ENCODE data around the gene QDPR.

QDPR gene

DNA sequence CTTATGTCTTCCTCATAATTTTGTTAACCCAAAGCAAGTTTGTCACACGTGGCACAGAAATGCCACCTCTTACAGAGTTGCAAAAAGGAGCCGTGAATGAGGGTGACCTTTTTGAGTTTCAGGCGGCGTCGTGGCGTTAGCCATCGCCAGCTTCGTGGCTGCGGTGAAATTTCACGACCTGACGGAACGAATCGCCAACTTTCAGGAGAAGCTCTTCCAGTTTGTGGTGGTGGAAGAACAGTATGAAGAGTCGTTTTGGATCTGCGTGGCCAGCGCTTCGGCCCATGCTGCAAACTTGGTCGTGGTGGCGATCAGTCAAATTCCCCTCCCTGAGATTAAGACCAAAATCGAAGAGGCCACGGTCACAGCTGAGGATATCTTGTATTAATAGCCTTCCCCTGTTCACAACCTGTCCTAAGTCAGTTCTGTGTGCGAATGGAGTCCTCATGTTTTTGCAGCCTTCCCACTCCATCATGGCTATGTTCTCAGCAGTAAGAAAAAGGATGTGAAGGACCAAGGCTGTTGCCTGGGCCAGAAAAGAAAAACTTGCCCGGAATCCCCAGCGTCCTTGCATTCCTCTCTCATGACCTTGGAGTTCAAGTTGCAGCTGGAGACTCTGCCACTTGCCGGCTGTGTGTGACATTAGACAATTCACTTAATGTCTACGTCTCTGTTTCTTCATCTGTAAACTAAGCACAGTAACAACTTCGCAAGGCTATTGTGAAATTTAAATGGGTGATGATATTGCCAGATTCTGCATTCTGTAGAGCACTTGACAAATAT, 15.0 kb upstream of the QDPR start:
- DNase-seq: no peak

DNA sequence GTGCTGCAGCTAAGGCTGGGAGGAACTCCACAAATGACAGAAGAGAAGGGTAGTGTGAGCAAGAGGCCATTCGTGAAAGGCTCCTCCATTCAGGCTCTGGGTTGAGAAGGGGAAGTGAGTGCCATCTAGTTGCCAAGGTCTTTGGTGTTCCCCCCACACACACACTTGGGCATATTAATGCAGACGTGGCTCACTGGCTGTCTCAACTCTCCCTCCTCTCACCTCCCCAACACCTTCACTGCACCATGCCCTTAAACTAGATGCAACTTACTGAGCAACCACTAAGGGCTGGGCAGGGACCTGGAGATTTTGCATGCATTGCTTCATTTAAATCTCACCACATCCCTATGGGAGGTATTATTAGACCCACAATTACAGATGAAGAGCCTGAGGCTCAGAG, 11.8 kb upstream of the QDPR start:
- no peak for DNase-seq

DNA sequence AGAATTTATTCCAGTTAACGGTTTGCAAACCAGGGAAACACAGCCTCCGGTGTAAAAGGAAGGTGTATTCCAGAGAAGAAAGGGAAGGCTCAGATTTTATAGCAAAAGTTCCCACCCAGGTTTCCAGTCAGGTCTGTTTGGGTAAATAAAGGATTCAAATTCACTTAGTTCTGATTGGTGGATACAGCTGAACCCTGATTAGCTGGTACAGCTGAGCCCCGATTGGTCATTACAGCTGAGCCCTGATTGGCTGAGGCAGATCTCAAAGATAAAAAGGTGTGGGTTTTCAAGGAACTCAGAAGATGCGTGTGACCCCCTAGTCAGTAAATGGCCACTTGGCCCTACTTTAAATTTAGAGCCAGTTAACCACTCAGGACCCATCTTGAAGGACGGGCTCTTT, 9.7 kb upstream of the QDPR start:
- DNase-seq: no peak

DNA sequence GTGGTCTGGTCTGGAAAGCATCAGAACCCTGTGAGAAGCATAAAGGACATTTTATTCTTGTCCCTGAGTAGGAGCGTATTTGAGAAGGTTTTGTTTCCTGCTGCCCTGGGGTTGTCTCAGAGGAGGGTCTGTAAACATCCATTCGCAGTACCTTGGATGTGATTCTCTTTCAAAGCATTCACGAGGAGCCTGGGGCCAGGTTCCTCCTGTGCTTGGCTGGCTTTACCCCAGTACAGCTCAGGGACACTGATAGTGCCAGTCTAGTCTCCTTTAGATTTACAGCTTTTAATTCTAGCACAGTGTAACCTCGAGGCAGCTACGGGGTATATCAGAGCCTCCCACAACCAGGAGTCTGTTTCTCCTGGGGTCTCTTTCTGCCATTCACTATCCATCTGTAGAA, 5.8 kb upstream of the QDPR start:
- no peak for DNase-seq

DNA sequence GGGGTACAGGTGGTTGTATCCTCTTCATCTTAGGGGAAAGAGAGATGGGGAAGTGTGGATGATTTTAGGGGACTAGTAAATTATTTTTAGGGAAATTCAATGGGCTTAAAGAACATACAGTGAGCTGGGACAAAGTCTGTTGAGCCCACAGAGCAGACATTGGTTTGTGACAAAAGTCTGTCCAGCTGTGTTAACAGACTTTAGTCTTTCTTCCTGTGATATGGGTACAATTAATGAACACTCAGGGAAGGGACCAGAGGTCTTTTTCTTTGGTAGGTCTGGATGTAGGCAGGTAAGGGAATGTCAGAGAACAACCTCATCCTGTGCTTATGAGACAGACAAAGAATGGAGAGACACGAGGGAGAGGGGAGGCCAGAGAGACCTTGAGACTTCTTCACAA, 5.1 kb upstream of the QDPR start:
- no peak for DNase-seq

DNA sequence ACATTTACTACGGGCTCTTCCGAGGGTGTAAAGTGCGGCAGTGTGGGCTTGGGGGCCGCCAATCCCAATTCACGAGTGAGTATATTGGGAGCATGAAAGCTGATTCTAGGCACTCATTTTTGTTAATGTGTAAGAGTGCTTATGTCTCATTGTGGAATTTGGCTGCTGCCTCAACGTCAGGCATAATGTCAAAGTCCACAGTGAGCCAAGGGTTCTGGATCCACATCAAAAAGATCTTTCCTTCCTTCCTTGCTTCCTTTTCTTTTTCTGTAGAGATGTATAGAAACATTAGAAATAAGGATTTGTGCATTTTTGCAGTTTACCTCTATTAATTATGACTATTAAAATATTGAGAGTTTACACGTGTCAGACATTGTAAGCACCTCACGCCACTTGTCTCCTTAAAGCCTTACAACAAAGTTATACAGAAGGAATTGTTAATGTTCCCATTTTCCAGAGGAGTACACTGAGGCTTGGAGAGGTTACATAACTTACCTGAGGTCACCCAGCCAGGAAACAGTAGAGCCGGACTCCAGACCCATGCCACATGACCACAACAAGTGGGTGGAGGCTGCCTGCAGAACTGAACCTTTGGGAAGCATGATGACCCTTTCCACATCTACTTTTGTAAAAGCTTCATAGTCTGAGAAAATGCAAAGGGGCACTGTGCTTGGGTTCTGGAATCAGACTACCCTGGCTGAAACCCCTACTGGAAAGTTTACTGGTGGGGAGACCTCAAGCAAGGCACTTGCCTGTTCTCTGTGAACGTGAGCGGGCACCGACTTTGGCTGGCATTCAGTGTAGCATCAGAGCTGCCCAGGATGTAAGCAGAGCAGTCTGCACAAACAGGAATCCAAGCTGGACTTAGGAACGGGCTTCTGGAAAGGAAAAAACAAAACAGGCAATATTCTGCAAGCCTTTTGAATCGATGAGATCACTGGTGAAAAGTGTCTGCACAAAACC, 3.8 kb upstream of the QDPR start:
- no peak for DNase-seq

DNA sequence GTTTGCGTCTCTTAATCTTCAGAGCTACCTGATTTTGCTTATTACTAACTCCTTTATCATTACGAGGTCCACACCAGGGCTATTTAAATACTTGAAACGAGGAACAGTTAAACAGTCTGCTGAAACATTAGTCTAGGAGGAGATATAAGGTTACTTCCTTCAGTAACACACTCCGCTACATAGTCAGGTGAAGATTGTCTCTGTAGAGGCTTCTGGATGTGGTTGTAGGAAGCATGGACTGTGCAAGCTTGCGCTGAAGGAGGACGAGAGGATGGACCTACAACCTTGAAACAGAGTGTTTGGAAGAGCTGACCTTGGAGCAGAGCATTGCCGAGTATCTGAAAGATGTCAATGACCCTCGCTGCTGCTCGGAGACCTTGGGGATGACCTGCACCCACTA, 3.0 kb upstream of the QDPR start, which contains the start of gene CLRN2:
Gene CLRN2 (plus strand): TSS at position 301 of the 400 bp plus-strand sequence. CDS start 102 bp downstream, outside the sequence.
- DNase-seq: no peak

DNA sequence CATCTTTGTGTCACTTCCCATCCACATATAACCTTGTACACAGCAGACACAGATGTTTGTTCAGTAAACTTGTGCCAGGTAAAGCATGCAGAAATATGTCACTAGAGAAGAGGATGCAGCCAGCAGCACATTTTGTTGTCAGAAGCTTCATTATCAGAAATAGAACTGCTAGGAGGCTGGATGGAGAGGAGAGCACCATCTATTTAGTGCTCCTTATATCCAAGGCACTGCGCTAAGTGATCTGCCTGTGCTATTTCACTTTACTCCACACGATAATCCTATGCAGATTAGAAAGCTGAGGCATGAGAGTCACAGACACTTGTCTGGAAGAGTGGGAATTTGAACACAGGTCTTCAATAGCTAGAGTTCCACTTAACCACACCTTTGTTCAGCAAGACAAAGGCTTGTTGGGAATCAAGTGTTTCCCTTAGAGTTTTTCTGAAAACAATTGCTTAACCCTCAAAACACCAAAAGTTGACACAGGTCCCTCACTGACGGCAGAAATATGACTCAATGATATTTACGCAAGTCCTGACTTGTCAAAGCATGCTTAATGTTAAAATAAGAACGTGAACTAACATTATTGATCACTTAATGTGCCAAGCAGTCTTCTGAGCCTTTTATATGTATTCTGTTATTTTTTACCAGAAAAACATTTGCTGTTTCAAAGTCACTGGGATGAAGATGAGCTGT, 1.2 kb upstream of the QDPR start:
- DNase-seq: no peak

DNA sequence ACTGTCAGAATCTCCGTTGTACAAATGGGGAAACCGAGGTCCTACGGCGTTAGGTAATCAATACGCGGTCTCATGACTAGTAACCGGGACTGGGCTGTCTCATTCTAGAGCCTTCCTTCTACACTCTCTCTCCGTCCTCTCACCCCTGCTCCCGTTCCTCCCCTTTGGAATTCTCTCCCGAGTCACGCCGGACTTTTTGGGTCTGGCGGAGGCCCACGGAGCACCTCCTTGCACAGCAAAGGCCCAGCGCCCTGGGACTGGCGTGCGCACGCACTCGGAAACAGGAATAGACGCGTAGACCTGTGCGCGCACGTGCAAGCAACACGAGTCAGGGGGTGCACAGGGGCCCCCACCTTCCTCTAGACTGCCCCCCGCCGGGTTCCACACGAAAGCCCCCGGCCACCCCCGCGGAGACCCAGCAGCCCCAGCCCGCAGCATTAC, 361 bp downstream of the QDPR start:
- peak; percentile 62 for DNase-seq

DNA sequence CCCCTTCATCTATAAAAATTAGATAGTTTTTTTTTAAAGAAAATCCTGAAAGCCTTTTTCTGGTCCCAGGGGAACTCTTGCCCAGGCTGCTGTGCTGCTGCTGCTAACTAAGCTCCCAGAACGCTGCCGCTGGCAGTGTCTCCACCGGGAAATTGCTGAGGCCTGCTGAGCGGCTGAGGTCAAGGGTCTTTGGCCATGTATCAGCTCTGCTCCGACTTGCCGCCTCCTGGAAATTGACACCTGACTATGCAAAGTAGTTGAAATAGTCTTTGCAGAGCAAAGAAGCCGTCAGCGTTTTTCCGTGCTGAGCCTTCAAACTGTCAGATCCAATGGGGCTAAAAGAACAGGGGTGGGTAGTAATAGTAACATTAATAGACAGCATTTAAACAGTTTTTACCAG, 839 bp downstream of the QDPR start:
- DNase-seq: no peak

DNA sequence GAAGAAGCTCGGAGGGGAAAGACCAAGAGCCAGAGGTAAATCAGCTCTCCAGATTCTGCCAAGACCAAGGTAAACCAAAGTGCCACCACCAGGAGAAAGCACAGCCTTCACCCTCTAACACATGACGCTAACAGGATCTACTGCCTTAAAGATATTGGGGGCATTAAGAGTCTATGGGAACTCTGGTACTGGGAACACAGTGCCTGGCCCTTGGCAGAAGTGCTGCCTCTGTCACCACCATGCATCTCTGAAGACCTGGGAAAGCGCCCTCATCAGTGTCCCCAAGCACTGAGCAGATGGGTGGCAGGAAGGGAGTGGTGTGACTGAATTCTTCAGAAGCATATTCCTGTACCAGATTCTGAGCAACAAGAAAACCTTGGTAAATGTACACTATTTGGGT, 1.3 kb downstream of the QDPR start:
- no peak for DNase-seq

DNA sequence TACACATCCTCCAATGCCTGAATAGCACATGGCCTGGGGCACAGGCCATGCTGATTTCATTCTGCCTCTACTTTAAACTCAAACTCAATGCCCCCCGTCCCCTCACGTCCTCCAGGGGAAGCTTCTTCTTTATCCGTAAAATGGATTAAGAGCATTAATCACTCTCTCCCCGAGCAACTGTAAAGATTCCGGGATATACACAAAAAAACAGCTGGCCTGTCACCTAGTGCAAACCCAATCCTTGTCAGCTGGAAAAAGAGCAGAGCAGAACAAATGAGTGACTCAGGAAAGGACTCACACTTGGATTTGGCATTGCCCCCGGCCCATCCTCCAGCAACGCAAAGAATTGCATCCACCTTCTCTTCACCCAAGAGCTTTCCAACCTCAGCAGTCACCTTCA, 7.8 kb downstream of the QDPR start:
- no peak for DNase-seq

DNA sequence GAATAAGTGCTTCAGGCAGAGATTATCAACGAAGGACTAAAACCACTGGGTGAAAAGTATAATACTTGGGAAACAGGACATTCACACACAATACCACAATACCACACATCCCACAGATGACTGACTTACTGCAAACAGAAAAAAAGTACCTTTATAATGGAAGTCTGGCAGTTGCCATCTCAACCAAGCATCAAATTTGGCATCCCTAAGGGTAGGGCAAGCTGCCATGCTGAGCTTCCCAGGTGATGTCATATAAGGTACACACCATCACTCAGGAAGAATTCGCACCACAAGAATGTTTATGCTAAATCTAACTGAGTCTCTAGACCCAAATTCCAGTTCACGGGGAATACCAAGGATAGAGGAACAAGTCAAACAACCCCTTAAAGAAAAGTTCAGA, 9.1 kb downstream of the QDPR start:
- DNase-seq: no peak

DNA sequence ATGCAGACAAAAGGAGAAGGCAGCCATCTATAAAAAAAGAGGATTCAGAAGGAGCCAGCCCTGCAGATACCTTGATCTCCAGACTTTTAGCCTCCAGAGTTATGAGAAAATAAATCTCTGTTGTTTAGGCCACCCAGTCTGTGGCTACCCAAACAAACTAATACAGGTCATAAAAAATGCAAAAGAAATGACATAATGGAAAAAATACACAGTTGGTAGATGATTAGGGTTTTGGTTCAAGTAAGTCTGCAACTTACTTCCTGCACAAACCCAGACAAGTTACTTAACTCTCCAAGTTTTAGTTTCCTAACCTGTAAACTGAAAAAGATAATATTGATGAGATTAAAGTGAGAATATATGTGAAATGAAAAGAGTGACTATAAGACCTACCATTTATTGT, 11.3 kb downstream of the QDPR start:
- DNase-seq: no peak

DNA sequence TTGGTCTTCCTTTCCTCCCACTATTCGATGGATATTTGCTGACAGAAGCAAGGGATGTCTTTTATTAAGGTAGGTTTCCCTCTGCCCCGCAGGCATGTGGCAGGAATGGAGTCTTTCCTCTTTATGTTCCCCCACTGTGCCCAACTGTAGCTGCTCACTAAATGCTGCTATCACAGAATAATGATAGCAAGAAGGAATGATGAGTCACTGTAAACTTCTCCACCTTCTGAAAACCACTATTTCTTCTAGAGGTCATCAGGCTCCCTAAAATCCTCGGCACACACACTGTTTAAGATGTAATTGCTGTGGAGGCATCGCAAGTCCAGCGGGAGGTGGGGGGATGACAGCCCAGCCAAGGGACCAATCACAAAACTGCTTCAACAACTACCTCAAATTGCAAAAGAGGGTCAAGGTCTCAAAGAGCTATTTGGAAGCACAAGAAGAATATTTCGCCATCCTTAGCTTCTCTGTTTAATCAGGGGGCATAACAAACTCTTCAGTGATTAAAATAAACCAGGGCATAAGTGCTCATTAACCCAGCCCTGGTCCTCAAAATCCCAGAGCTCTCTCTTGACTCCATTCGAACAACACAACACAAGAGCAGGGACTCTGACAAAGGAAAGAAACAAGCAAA, 13.9 kb downstream of the QDPR start:
- DNase-seq: no peak

DNA sequence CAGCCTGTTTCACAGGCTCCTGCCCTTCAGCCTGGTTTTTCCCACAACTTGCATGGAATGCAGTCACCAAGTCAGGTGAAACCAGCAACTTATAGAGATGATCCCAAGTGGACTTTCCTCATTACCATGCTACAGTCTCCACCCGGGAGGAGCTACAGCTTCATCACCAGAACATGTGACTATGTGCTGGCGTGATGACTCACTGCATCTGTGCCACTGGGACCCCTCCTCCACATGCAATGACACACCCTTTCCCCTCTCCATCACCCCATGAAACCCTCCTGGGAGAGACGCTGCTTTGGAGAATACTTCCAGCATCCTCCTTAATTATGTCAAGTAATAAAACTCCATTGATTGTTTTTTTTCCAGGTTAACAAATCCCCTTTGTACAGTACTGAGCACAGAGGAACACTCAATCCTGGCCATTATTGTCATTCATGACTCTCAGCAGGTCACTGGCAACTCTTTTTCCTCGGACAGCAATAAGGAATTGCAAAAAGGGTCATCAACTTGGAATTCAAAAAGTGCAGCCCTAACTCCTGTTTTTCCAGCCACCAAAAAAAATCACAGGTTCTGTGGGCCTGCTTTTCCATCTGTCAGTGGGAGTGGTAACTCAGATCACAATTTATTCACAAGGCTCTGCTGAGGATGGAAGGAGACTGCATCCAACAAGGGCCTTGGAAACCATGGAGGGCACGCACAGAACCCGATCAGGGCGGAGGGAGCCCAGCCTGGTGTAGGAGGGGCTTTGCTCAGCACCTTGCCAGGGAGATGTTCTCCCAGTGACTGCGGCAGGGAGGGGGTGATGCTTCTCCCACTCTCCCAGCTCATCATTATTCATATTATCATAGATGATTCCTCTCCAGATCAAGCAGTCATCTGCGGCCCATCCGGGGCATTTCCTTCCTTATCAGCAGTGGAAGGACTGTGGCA, 17.4 kb downstream of the QDPR start:
- DNase-seq: no peak

DNA sequence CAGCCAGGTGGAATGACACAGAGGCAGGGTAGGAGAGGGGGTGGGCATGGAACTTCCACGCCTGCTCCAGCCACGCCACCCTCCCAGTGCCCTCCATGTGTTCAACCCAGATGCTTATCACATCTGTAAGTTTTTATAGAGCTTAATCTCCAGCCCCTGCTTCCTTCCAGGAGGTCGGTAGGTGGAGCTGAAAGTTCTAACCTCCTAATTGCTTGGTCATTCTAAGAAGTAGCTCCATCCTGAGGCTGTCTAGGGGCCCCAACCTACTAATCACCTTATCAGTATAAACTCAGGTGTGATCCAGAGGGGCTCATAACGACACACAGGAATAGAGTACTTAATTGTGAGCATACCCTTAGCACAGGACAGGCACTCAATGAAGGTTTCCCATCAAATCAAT, 18.3 kb downstream of the QDPR start:
- no peak for DNase-seq

DNA sequence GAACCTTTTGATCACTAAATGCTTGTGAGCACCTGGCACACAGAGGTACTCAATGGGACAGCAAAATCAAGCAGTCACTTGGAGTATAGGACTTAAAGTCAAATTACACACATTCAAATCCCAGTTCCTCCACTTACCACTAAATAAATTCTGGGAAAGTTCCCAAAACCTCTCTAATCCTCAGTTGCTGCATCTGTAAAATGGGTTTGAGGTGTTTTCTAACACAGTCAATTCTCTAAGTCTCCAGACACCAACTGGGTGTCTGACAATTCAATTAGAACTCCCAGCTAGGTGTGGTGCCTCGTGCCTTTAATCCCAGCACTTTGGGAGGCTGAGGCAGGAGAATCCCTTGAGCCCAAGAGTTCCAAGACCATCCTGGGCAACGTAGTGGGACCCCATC, 19.0 kb downstream of the QDPR start:
- no peak for DNase-seq

DNA sequence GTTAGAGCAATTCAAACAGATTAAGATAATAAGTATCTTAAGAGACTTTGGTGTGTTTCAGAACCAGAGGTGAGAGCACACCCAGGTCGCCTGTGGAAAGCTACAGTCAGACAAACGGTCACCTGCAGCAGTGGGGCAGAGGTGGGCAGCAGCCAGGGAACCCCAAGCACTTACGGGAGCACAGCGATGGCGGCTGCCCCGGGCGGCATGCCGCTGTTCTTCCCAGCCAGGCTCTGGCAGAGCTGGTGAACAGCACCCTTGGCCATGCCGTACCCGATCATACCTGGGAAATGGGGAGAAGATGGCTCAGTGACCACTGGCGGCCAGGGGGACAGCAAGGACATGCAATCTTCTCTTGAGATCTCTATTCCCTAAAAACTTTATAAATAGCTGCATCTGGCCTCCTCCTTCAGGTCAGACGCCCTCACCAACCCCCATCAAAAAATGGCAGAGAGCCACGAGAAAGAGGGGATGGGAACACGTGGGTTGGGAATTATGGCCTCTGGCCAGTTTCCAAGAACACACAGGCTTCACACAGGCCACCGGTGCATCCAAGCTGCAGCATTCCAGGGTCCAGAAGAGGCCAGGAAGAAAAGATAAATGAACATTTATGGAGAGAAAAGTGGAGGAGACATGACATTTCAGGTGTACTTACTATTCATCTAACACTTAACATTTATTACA, 19.7 kb downstream of the QDPR start:
- DNase-seq: no peak

DNA sequence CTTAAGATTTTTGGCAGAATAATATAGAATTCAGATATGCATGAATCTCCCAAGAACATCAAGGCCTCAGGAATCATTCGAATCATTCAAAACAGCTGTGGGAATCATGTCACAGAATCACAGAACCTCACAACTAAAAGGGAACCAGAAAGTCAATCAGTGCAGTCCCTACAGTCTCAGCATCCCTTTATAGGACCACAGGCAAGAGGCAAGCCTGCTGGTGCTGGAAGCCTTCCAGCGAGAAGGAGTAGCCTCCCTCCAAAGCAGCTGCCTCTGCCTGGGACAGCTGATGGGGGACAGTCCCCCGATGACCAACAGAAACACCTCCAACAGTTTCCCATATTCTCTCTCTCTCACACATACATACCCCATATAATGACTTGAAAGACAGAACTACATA, 20.7 kb downstream of the QDPR start:
- no peak for DNase-seq

DNA sequence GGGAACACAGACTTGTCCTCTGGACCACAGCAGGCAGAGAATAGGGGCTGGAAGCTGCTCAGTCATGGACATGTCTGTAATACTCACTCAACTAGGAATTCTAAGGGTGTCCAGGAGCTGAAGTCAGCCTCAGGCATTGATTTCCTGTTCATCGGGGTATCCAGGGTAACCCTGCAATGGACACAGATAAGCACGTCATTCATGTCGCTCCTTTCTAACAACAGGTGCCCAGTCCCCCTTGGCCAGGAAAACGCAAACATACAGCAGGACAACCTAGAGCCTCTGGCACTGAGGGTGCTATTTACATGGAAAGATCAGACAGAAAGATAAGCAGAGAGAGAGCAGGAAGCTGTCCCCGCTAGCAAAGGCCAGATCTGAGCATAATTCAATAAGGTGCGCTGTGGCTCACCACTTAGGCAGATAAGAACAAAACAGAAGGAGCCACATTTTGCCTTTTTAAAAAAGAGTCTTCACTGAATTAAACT, 21.3 kb downstream of the QDPR start:
- DNase-seq: no peak

All from left hindlimb (tissue), 1 donor.